Erythroblast (primary cell): ENCODE measurements around the gene STK11.

Source experiments
- GATA1 ChIP-seq: IDR thresholded peaks from 2 replicates; pipeline ENCODE4 v1.6.1; 2011; ENCODE audit warnings: low read depth, mild to moderate bottlenecking, control low read depth, low read length, moderate library complexity
- POLR2A ChIP-seq: IDR thresholded peaks from 2 replicates; pipeline ENCODE4 v1.6.1; 2011; ENCODE audit warnings: mild to moderate bottlenecking, low read length

DNA sequence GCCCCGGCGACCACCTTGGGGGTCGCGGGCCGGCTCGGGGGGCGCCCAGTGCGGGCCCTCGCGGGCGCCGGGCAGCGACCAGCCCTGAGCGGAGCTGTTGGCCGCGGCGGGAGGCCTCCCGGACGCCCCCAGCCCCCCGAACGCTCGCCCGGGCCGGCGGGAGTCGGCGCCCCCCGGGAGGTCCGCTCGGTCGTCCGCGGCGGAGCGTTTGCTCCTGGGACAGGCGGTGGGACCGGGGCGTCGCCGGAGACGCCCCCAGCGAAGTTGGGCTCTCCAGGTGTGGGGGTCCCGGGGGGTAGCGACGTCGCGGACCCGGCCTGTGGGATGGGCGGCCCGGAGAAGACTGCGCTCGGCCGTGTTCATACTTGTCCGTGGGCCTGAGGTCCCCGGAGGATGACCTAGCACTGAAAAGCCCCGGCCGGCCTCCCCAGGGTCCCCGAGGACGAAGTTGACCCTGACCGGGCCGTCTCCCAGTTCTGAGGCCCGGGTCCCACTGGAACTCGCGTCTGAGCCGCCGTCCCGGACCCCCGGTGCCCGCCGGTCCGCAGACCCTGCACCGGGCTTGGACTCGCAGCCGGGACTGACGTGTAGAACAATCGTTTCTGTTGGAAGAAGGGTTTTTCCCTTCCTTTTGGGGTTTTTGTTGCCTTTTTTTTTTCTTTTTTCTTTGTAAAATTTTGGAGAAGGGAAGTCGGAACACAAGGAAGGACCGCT lies 729 bp downstream of the STK11 start:
- TF ChIP-seq POLR2A: no peak
- TF ChIP-seq GATA1: no peak
